Heart right ventricle (tissue), 16 donors: ENCODE results near the gene CMKLR1. TPM values are rescaled to one million over a fixed set of nuclear protein-coding genes. Genes with fewer than 3 reads are reported as not detected.

ENCODE experiments used
- ATAC-seq, 8 donors: fragments of 200-7000 bp; cut with Tn5 transposase; one replicate each; pipeline ENCODE4 v1.9.1; 2020; ENCODE audit warnings: mild to moderate bottlenecking in 8 of 8, moderate library complexity in 8 of 8, moderate number of reproducible peaks in 1 of 8
- DNase-seq, 2 donors: peaks; one replicate each; pipeline ENCODE4 v3.0.0-alpha.2; 2020
- H3K27ac ChIP-seq, 10 donors: fragments of 200-600 bp; sonication (generic) in 2 of 10; one replicate each; pipeline versions ENCODE4 v1.5.0 to v1.8.0; 2020 to 2022; ENCODE audit warnings: mild to moderate bottlenecking in 3 of 10
- H3K27me3 ChIP-seq, 7 donors: fragments of 200-600 bp; one replicate each; pipeline ENCODE4 v1.8.0; 2021 to 2022; ENCODE audit warnings: mild to moderate bottlenecking in 2 of 7
- H3K36me3 ChIP-seq, 9 donors: fragments of 200-600 bp; sonication (generic) in 1 of 9; one replicate each; pipeline versions ENCODE4 v1.5.0 to v1.8.0; 2020 to 2022; ENCODE audit warnings: mild to moderate bottlenecking in 2 of 9
- H3K4me1 ChIP-seq, 9 donors: fragments of 200-600 bp; sonication (generic) in 1 of 9; one replicate each; pipeline versions ENCODE4 v1.5.0 to v1.8.0; 2020 to 2022; ENCODE audit warnings: mild to moderate bottlenecking in 4 of 9
- H3K4me3 ChIP-seq, 10 donors: fragments of 200-600 bp; sonication (generic) in 2 of 10; one replicate each; pipeline versions ENCODE4 v1.5.0 to v1.8.0; 2020 to 2022; ENCODE audit warnings: mild to moderate bottlenecking in 7 of 10, moderate library complexity in 2 of 10
- H3K9me3 ChIP-seq, 11 donors: fragments of 200-600 bp in 10 of 11; sonication (generic) in 2 of 11; one replicate each; pipeline versions ENCODE4 v1.5.0 to v1.8.0; 2013 to 2022; ENCODE audit warnings: mild to moderate bottlenecking in 2 of 11, control low read depth in 1 of 11, moderate library complexity in 1 of 11
- WGBS, 2 donors: extraction: QIAGEN DNeasy Blood & Tissue Kit; methylation state at CpG; one replicate each; pipeline ENCODE4 v1.1.7; 2013; ENCODE audit warnings: inconsistent platforms in 1 of 2; 5-methylcytosine and 5-hydroxymethylcytosine counted together
- intact Hi-C, 10 donors: fragments of 100-400 bp; cut with DNase I; formaldehyde crosslinking; loops; one replicate each; pipeline versions ENCODE4 v1.11.1 to v1.14.2; 2022
- polyA plus RNA-seq, 2 donors: library from polyadenylated mRNA; stranded (reverse); fragments of 200-250 nt; gene quantifications; one replicate each; pipeline ENCODE4 v1.2.3, GENCODE V29; 2013
- total RNA-seq, 10 donors: library from RNA; stranded (reverse); fragmentation: NEBNext Ultra II Directional in 3 of 10; extraction: Animal tissue kit (Norgen Biotek cat#: 25700) in 3 of 10; gene quantifications; one replicate each; pipeline versions ENCODE4 v1.2.1 to v1.2.4, GENCODE V29; 2021 to 2023
- TF ChIP-seq, protein P1 (sequence below), 9 donors: fragments of 200-600 bp; sonication (generic) in 2 of 9; IDR thresholded peaks; one replicate each; pipeline versions ENCODE4 v1.5.0 to v1.8.0; 2021 to 2022; ENCODE audit warnings: antibody characterized with exemption in 9 of 9, mild to moderate bottlenecking in 5 of 9, moderate library complexity in 1 of 9
- donor health status: Arrhythmogenic right ventricular cardiomyopathy.
- donor health status: ischemic (EF 13 %, LVEDD 7.1; RV severe dilation, severe dysfunction).
- donor health status: healthy with polysubstance abuse.
- donor health status: DM: no; HTN: yes; CAD: no.
- donor health status: DM: no; HTN: no; CAD: no.
- donor health status: ischemic (EF 25% LVEDD 6.9; RV normal size, moderate dysfunction).
- donor health status: ischemic (EF 25% LVEDD 5.7; RV mildly dilated, moderate dysfunction).
- donor health status: healthy.
- donor health status: DM: yes; HTN: yes; CAD: no.
- donor health status: Ischemic cardiomyopathy.
- donor health status: ischemic (EF 35%, LVEDD 5.7; RV mildly dilated, moderate dysfunction).
- donor health status: nonischemic (EF 11% LVEDD 7.7; RV severe dilation, severe dysfunction).
- donor health status: DM: yes; HTN: yes; CAD: no.
- donor health status: PGD.
- donor health status: ischemic (EF 29% LVEDD 5.4; RV normal size, mild dysfunction).
- donor health status: nonischemic (EF 23%, LVEDD 6.1; RV moderate dilation, normal function).

Gene CMKLR1
- total and polyA plus RNA-seq, 12 donors, result 2.2 to 24.0 (median 5.1) TPM

DNA sequence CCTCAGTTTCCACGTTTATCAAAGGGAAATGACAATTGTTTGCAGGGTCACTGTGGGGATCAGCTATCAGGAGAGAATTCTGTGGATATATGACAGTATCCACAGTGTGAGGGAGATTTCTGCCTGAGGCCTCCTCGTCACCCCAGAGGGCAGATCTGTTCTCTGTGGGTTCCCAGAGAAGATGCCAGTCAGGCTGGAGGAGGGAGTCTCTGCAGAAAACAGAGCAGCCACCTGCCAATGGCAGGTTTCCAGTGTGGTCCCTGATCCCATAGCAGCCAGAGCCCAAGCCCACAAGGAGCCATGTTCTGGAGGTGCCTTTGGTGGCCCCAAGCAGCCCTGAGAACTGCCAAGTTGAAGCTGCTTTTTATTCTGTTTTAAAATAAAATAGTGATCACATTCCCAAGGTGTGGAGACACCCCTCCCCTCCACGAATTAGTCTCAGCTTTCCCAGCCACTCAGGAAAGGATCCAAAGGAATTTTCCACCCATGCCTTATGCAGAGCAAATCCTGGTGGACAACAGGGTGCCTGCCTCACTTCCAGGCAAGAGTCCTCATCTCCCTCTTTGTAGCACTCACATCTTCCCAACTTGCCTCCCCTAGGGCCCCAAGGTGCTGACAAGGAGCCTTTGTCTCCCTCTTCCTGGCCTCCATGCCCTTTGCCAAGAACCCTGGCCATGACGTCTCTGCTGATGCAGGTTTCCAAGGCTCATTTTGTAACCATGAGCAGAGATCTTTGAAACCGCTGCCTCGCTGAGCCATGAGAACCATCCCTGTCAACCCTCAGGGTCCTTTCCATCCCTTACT lies 20.4 kb downstream of the CMKLR1 start:
- TF ChIP-seq, protein P1, sequence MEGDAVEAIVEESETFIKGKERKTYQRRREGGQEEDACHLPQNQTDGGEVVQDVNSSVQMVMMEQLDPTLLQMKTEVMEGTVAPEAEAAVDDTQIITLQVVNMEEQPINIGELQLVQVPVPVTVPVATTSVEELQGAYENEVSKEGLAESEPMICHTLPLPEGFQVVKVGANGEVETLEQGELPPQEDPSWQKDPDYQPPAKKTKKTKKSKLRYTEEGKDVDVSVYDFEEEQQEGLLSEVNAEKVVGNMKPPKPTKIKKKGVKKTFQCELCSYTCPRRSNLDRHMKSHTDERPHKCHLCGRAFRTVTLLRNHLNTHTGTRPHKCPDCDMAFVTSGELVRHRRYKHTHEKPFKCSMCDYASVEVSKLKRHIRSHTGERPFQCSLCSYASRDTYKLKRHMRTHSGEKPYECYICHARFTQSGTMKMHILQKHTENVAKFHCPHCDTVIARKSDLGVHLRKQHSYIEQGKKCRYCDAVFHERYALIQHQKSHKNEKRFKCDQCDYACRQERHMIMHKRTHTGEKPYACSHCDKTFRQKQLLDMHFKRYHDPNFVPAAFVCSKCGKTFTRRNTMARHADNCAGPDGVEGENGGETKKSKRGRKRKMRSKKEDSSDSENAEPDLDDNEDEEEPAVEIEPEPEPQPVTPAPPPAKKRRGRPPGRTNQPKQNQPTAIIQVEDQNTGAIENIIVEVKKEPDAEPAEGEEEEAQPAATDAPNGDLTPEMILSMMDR (IDR thresholded peaks at IDR 0.05), result no peak
- intact Hi-C loops, result no loop called here
- ATAC-seq (no peak), DNase-seq (no peak)
- peaks cover 0 to 4% (median 0%) of the 10 kb centered on the region in 11 donors for H3K9me3 ChIP-seq
- 74 to 76% methylated on average over 6 of the region's 6 CpGs for WGBS, 2 donors
- H3K36me3 ChIP-seq, result peaks cover 0 to 15% (median 0%) of the 10 kb centered on the region in 9 donors
- H3K4me3 ChIP-seq, result no peak overlapping the region
- peaks cover 1 to 45% (median 15%) of the 10 kb centered on the region in 9 donors for H3K4me1 ChIP-seq
- peaks cover 0 to 3% (median 0%) of the 10 kb centered on the region in 7 donors for H3K27me3 ChIP-seq
- peak overlapping the region in 1 of 10 donors; percentile 34 for H3K27ac ChIP-seq

DNA sequence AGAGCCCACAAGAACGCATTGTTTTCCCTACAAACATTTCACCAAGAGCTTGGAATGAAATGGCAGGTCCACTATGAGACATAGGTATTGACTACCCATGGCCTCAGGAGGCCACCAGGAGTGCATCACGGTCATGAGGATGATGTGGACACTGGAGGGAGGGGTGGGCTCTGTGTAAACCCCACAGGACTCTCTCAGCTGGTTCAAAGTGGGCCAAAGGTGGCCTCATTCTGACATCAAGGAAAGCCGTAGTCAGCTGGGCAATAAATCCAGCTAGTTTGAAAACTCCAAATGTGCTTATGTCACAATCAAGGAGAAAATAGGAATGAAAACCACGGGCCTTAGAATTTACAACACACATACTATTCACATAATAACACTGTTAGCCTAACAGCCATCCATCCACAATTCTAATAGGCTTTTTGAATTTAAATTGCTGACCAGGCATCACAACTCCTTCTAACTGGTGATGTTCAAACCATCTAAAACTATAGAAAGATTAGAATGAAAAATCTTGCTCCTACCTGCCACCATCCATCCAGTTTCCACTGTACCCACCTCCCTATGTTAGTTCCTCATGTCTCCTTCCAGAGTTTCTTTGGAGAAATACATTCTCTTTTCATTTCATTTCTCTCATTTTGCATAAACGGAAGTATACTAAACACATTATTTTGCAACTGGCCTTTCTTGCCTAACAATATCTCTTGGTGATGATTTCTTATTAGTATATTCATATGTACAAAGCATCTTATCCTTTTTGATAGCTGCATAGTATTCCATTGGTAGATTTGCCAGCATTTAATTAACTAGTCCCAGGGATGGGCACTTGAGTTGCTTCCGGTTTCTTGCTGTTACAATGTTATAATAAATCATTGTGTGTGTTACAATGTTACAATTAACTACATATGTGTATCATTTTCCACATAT lies 21.5 kb downstream of the CMKLR1 start:
- peaks cover 0 to 4% (median 0%) of the 10 kb centered on the region in 11 donors for H3K9me3 ChIP-seq
- peaks cover 0 to 3% (median 0%) of the 10 kb centered on the region in 7 donors for H3K27me3 ChIP-seq
- 93 to 96% methylated on average over 6 of the region's 6 CpGs for WGBS, 2 donors
- H3K4me3 ChIP-seq, result no peak overlapping the region
- intact Hi-C loops, result no loop called here
- no peak for DNase-seq
- TF ChIP-seq, protein P1 (IDR thresholded peaks at IDR 0.05), result no peak
- H3K4me1 ChIP-seq, result peaks cover 12 to 51% (median 26%) of the 10 kb centered on the region in 9 donors
- H3K27ac ChIP-seq, result peak overlapping the region in 1 of 10 donors; percentile 91
- no peak for ATAC-seq
- peaks cover 0 to 7% (median 0%) of the 10 kb centered on the region in 9 donors for H3K36me3 ChIP-seq

DNA sequence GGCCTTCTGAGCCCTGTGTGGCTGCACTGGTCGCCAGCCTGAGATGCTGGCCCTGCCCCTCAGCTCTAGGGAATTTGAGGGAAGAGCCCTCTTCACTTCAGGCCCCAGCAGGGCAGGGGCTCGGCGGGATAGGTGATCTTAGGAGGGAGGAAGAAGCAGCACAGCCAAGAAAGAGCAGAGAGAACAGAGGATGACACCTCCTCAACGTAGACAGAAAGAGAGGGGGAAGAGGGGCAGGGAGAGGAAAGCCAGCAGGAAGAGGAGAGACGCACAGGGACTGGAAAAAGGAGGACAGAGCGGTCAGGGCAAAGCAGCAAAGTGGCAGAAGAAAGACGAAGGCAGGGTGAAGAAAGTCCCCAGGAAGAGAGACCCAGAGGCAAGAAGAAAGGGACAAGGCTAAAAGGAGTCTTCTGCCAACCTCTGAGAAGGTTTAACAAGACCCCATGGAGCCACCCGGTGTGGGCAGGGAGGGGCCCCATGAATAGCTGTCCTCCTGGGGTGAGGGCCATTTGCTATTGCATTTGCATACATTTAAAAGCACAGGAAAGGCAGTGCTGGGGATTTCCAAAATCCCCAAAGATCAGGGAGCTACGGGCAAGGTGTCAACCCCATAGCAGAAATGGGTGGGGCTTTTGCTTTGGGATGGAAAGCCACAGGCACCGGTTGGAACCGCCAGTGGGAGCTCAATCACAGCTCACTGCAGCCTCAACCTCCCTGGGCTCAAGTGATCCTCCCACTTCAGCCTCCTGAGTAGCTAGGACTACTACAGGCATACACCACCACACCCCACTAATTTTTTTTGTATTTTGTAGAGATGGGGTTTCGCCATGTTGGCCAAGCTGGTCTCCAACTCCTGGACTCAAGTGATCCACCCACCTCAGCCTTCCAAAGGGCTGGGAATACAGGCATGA lies 22.7 kb downstream of the CMKLR1 start:
- H3K4me3 ChIP-seq, result no peak overlapping the region
- TF ChIP-seq, protein P1 (IDR thresholded peaks at IDR 0.05), result no peak
- peak overlapping the region in 6 of 10 donors; percentile 12 to 91 (median 34) for H3K27ac ChIP-seq
- peaks cover 0 to 4% (median 0%) of the 10 kb centered on the region in 11 donors for H3K9me3 ChIP-seq
- 58 to 60% methylated on average over 12 of the region's 12 CpGs for WGBS, 2 donors
- H3K4me1 ChIP-seq, result peaks cover 15 to 62% (median 36%) of the 10 kb centered on the region in 9 donors
- peaks cover 0 to 3% (median 0%) of the 10 kb centered on the region in 9 donors for H3K36me3 ChIP-seq
- peaks cover 0 to 3% (median 0%) of the 10 kb centered on the region in 7 donors for H3K27me3 ChIP-seq
- intact Hi-C loops, result no loop called here
- no peak for ATAC-seq
- DNase-seq, result no peak
